Bronchial epithelial cell (primary cell): ENCODE data around the gene PLEKHA7. TPM values are rescaled to one million over a fixed set of nuclear protein-coding genes. Genes with fewer than 3 reads are reported as not detected.
A peak's percentile ranks its signal among the peaks of the same experiment; 100 is the strongest.

Experiments
- DNase-seq: peaks from one replicate; pipeline ENCODE4 v3.0.0-alpha.2; 2010; ENCODE audit warnings: low read depth
- FAIRE-seq: peaks from 2 replicates; lab custom pipeline; 2011; peaks lifted over from hg19 to GRCh38; lab: Jason Lieb, UNC
- H3K27me3 ChIP-seq: 2 replicates; pipeline ENCODE4 v1.5.1; 2011; ENCODE audit warnings: low read length; ENCODE audit not compliant: control insufficient read depth, insufficient read depth
- H3K36me3 ChIP-seq: 2 replicates; pipeline ENCODE4 v1.5.1; 2011; ENCODE audit warnings: low read length; ENCODE audit not compliant: control insufficient read depth, insufficient read depth
- H3K4me3 ChIP-seq: 2 replicates; pipeline ENCODE4 v1.5.1; 2011; ENCODE audit warnings: mild to moderate bottlenecking, low read depth, low read length, control low read depth
- CTCF ChIP-seq: IDR thresholded peaks from 2 replicates; pipeline ENCODE4 v1.5.1; 2011; ENCODE audit warnings: mild to moderate bottlenecking, moderate library complexity, low read length, control low read depth, inconsistent platforms; ENCODE audit not compliant: insufficient read depth, severe bottlenecking
- total RNA-seq: library from RNA; depleted of rRNA; stranded (reverse); fragments of >200 nt; gene quantifications from 2 replicates; pipeline ENCODE4 v1.2.1, GENCODE V29; 2014

Gene PLEKHA7
- total RNA-seq, 1 donor from 2014 or later: 2.4 TPM

GRCh38 chr11:16811136-16812020 lies 202.8 kb downstream of the PLEKHA7 start:
- DNase-seq (no peak), FAIRE-seq (no peak)
- no peak for TF ChIP-seq CTCF
- Histone ChIP-seq H3K4me3 (no peak overlapping the region), H3K36me3 (peaks cover 1% of the 10 kb centered on the region), H3K27me3 (peaks cover 2% of the 10 kb centered on the region)

GRCh38 chr11:16809886-16810668 lies 204.1 kb downstream of the PLEKHA7 start:
- DNase-seq (peak; percentile 87), FAIRE-seq (no peak)
- H3K4me3 ChIP-seq: no peak overlapping the region

DNA sequence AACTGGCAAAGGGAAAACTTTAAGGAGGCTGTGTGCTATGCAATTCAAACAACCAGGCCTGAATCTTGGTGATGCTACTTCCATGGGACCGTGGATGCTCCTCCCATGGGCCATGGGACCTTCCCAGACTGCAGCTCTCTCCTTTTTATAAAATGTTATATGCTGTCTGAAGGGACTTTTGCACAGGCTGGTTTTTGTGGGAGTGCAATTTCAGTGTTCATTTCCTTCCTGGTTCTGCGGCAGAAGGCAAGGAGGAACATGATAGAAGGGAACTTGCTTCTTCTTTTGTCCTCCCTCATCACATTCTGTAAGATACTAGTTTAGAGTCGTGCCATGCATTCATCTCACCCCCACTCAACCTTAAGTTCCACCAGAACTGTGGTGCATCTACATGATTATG lies 206.9 kb downstream of the PLEKHA7 start:
- no peak for DNase-seq
- Histone ChIP-seq H3K27me3 (no peaks in the 10 kb centered on the region), H3K36me3 (no peaks in the 10 kb centered on the region), H3K4me3 (no peak overlapping the region)
- no peak for TF ChIP-seq CTCF
- no peak for FAIRE-seq

More at GRCh38 chr11:16809886-16810668, 204.1 kb downstream of the PLEKHA7 start:
- TF ChIP-seq CTCF: no peak
- Histone ChIP-seq H3K36me3 (peaks cover 1% of the 10 kb centered on the region), H3K27me3 (peaks cover 2% of the 10 kb centered on the region)

- peak; percentile 64 for DNase-seq
- H3K36me3 ChIP-seq: no peaks in the 10 kb centered on the region
- no peak overlapping the region for H3K4me3 ChIP-seq
- no peak for FAIRE-seq
- TF ChIP-seq CTCF: no peak
- H3K27me3 ChIP-seq: no peaks in the 10 kb centered on the region
Measured at GRCh38 chr11:16806791-16807190, 207.4 kb downstream of the PLEKHA7 start.

GRCh38 chr11:16805938-16806337 lies 208.3 kb downstream of the PLEKHA7 start:
- Histone ChIP-seq H3K36me3 (no peaks in the 10 kb centered on the region), H3K4me3 (no peak overlapping the region), H3K27me3 (no peaks in the 10 kb centered on the region)
- DNase-seq (no peak), FAIRE-seq (no peak)
- TF ChIP-seq CTCF: no peak
